GM12878 (cell line): ENCODE results near the gene ADAMTSL1. TPM values are rescaled to one million over a fixed set of nuclear protein-coding genes. Genes with fewer than 3 reads are reported as not detected.

Experiments used
- ATAC-seq: fragments of 200-7000 bp; cut with Tn5 transposase; 3 replicates; pipeline ENCODE4 v1.9.1; 2020; ENCODE audit warnings: mild to moderate bottlenecking, moderate library complexity
- BruUV-seq: library from RNA; stranded (reverse); fragments of 400-500 nt; replicated peaks from 2 replicates; lab custom pipeline; 2021; lab: Mats Ljungman, UMichigan
- CTCF ChIA-PET: fragments of 300-600 bp; sonication (Branson Sonifier 250); formaldehyde crosslinking; extraction: SDS; loops from one replicate; lab custom pipeline; 2021; ENCODE audit warnings: inconsistent platforms; lab: Yijun Ruan, JAX
- POLR2A ChIA-PET: fragments of 350-600 bp; formaldehyde crosslinking; extraction: SDS; loops from one replicate; lab custom pipeline; 2021; ENCODE audit warnings: inconsistent platforms; lab: Charles Lee
- RAD21 ChIA-PET: fragments of 300-600 bp; sonication (Branson Sonifier 250); formaldehyde crosslinking; loops from one replicate; lab custom pipeline; 2023; ENCODE audit warnings: antibody characterized with exemption; ENCODE audit not compliant: unreplicated experiment; lab: Charles Lee
- SMC1A ChIA-PET: fragments of 300-600 bp; sonication (Branson Sonifier 250); formaldehyde crosslinking; loops from one replicate; lab custom pipeline; 2023; ENCODE audit not compliant: unreplicated experiment, uncharacterized antibody; lab: Charles Lee
- DNase-seq: peaks from one replicate; pipeline ENCODE4 v3.0.0-alpha.2; 2011; ENCODE audit warnings: low read depth, low spot score
- FAIRE-seq: peaks from 3 replicates; lab custom pipeline; 2011; peaks lifted over from hg19 to GRCh38; lab: Jason Lieb, UNC
- H2AFZ ChIP-seq: 2 replicates; pipeline ENCODE4 v1.6.0; 2011; ENCODE audit warnings: low read depth, low read length, control low read depth; ENCODE audit not compliant: control insufficient read depth
- H3K27ac ChIP-seq: 2 replicates; pipeline ENCODE4 v1.5.1; 2011; ENCODE audit warnings: control low read depth; ENCODE audit not compliant: control insufficient read depth, insufficient read depth
- H3K27me3 ChIP-seq, 2 experiments: replicated peaks in 1 of 2; 2 replicates each; pipeline versions ENCODE4 v1.6.0 to v1.6.1; 2011; ENCODE audit warnings: low read length in 1 of 2; ENCODE audit not compliant: control insufficient read depth in 2 of 2, insufficient read depth in 2 of 2
- H3K36me3 ChIP-seq, 2 experiments: 2 replicates each; pipeline ENCODE4 v1.5.1; 2011; ENCODE audit warnings: low read length in 1 of 2; ENCODE audit not compliant: control insufficient read depth in 2 of 2, insufficient read depth in 2 of 2
- H3K4me1 ChIP-seq: 2 replicates; pipeline ENCODE4 v1.6.1; 2011; ENCODE audit warnings: mild to moderate bottlenecking, low read length, moderate library complexity, mixed read lengths; ENCODE audit not compliant: control insufficient read depth, insufficient read depth
- H3K4me2 ChIP-seq: 2 replicates; pipeline ENCODE4 v1.6.0; 2011; ENCODE audit warnings: control low read depth; ENCODE audit not compliant: control insufficient read depth, insufficient read depth
- H3K4me3 ChIP-seq: fragments of 200-600 bp; sonication (generic); 2 replicates; pipeline ENCODE4 v1.5.1; 2016
- H3K79me2 ChIP-seq: 2 replicates; pipeline ENCODE4 v1.6.0; 2011; ENCODE audit warnings: low read length; ENCODE audit not compliant: control insufficient read depth, insufficient read depth
- H3K9ac ChIP-seq: 2 replicates; pipeline ENCODE4 v1.8.0; 2011; ENCODE audit warnings: low read length, control low read depth, mixed read lengths; ENCODE audit not compliant: control insufficient read depth, insufficient read depth
- H3K9me3 ChIP-seq: replicated peaks from 3 replicates; pipeline ENCODE4 v1.5.1; 2011; ENCODE audit warnings: mild to moderate bottlenecking, low read length; ENCODE audit not compliant: control insufficient read depth, insufficient read depth
- H4K20me1 ChIP-seq: 2 replicates; pipeline ENCODE4 v1.6.0; 2011; ENCODE audit not compliant: control insufficient read depth, insufficient read depth
- CREB1 ChIP-seq: IDR thresholded peaks from 2 replicates; pipeline ENCODE4 v1.6.1; 2012; ENCODE audit warnings: low read depth, mild to moderate bottlenecking, inconsistent platforms
- ELK1 ChIP-seq: IDR thresholded peaks from 2 replicates; pipeline ENCODE4 v1.6.1; 2012; ENCODE audit warnings: low read depth, low read length, improper control_type of control experiment
- HCFC1 ChIP-seq: fragments of 150-350 bp; IDR thresholded peaks from 2 replicates; pipeline ENCODE4 v1.6.1; 2014; ENCODE audit warnings: low read length
- HDAC2 ChIP-seq: fragments of 200-600 bp; sonication (generic); IDR thresholded peaks from 2 replicates; pipeline ENCODE4 v1.6.1; 2017
- HDAC6 ChIP-seq: fragments of 200-600 bp; sonication (generic); IDR thresholded peaks from one replicate; pipeline ENCODE4 v1.8.0; 2017; ENCODE audit warnings: antibody characterized with exemption; ENCODE audit not compliant: unreplicated experiment
- HDGF ChIP-seq: fragments of 450-650 bp; IDR thresholded peaks from 2 replicates; pipeline ENCODE4 v1.6.1; 2016; ENCODE audit warnings: antibody characterized with exemption
- KLF5 ChIP-seq: fragments of 450-650 bp; IDR thresholded peaks from 2 replicates; pipeline ENCODE4 v1.6.1; 2014; ENCODE audit warnings: mild to moderate bottlenecking; ENCODE audit not compliant: partially characterized antibody
- NBN ChIP-seq: fragments of 450-650 bp; IDR thresholded peaks from 2 replicates; pipeline ENCODE4 v1.6.1; 2016
- NR2C1 ChIP-seq: fragments of 450-650 bp; IDR thresholded peaks from 2 replicates; pipeline ENCODE4 v1.6.1; 2017; ENCODE audit warnings: antibody characterized with exemption, mild to moderate bottlenecking, moderate library complexity
- PBX3 ChIP-seq: IDR thresholded peaks from 2 replicates; pipeline ENCODE4 v1.6.1; 2011; ENCODE audit warnings: mild to moderate bottlenecking, low read depth, low read length, moderate library complexity; ENCODE audit not compliant: insufficient replicate concordance
- PKNOX1 ChIP-seq: fragments of 450-650 bp; IDR thresholded peaks from 2 replicates; pipeline ENCODE4 v1.6.1; 2016; ENCODE audit warnings: mild to moderate bottlenecking
- POLR2AphosphoS2 ChIP-seq: IDR thresholded peaks from 2 replicates; pipeline ENCODE4 v1.6.1; 2011; ENCODE audit warnings: low read depth, mild to moderate bottlenecking, low read length, improper control_type of control experiment, moderate library complexity
- RUNX3 ChIP-seq: IDR thresholded peaks from 2 replicates; pipeline ENCODE4 v1.6.1; 2012; ENCODE audit warnings: low read length, inconsistent platforms
- SREBF1 ChIP-seq: IDR thresholded peaks from 2 replicates; pipeline ENCODE4 v1.6.1; 2012; ENCODE audit warnings: mild to moderate bottlenecking, low read length
- SUPT20H ChIP-seq: IDR thresholded peaks from 2 replicates; pipeline ENCODE4 v1.6.1; 2011; ENCODE audit warnings: low read depth, mild to moderate bottlenecking, low read length, moderate library complexity, borderline replicate concordance; ENCODE audit not compliant: control insufficient read depth
- USF1 ChIP-seq: IDR thresholded peaks from 2 replicates; pipeline ENCODE4 v1.6.1; 2011; ENCODE audit warnings: borderline replicate concordance, low read depth, mild to moderate bottlenecking, moderate library complexity, mixed read lengths, low read length; ENCODE audit not compliant: insufficient read depth; ENCODE audit errors: extremely low read length
- ZNF687 ChIP-seq: fragments of 450-650 bp; IDR thresholded peaks from 2 replicates; pipeline ENCODE4 v1.6.1; 2017; ENCODE audit warnings: mild to moderate bottlenecking, moderate library complexity
- WGBS: methylation state at CpG from one replicate; pipeline ENCODE4 v1.1.6; 2016; ENCODE audit warnings: low lambda C conversion rate; ENCODE audit not compliant: insufficient replicate concordance, insufficient coverage; ENCODE audit errors: missing lambda C conversion rate; 5-methylcytosine and 5-hydroxymethylcytosine counted together
- in situ Hi-C: fragments of 300-500 bp; cut with MboI; formaldehyde crosslinking; loops from 9 replicates; pipeline ENCODE4 v1.14.3; 2018; ENCODE audit warnings: mixed read lengths
- intact Hi-C: fragments of 100-400 bp; cut with micrococcal nuclease; formaldehyde crosslinking; loops from one replicate; pipeline ENCODE4 v1.14.2; 2022; ENCODE audit not compliant: unreplicated experiment
- polyA plus RNA-seq, 11 experiments: library from polyadenylated mRNA; depleted of rRNA in 4 of 11; unstranded in 6 of 11; stranded (reverse) in 5 of 11; fragments of >200 nt; fragmentation: Nextera tagmentation in 4 of 11; fragmentation: Illumina TruSeq in 1 of 11; extraction: Ambion mirVana in 4 of 11; extraction: Trizol in 1 of 11; gene quantifications; 1 replicate in 1 of 11; 2 replicates in 10 of 11; pipeline versions ENCODE4 v1.2.1 to v1.2.3, GENCODE V29; 2011 to 2016; ENCODE audit warnings: inconsistent platforms in 2 of 11, missing spikeins in 2 of 11, low read depth in 1 of 11
- total RNA-seq, 4 experiments: library from RNA; depleted of rRNA in 3 of 4; stranded (reverse); fragments of >200 nt in 3 of 4; fragmentation: Illumina TruSeq in 1 of 4; extraction: Trizol in 1 of 4; gene quantifications; 2 replicates each; pipeline versions ENCODE4 v1.2.1 to v1.2.3, GENCODE V29; 2013 to 2021

Gene ADAMTSL1
- total and polyA plus RNA-seq, 10 of the 15 experiments (the other 5 are each of a cell fraction or from before 2014, with no cell fraction given): 0.01 to 0.10 (median 0.07) TPM; not detected in 6

- intact Hi-C loops (no loop called here), in situ Hi-C loops (no loop called here)
- POLR2A ChIA-PET: no interaction called here
- Histone ChIP-seq H3K4me1 (no peaks in the 10 kb centered on the region), H3K4me2 (no peak overlapping the region), H3K4me3 (no peak overlapping the region), H3K27ac (no peak overlapping the region), H4K20me1 (no peaks in the 10 kb centered on the region), H3K9ac (no peak overlapping the region), H3K79me2 (no peaks in the 10 kb centered on the region), H3K27me3 (no peaks in the 10 kb centered on the region), H2AFZ (no peak overlapping the region), H3K9me3 (no peaks in the 10 kb centered on the region; the same call in 2 of the 3 replicates), H3K36me3 (no peaks in the 10 kb centered on the region)
- DNase-seq: no peak
- SMC1A ChIA-PET: no interaction called here
- FAIRE-seq: no peak
- RAD21 ChIA-PET: no interaction called here
- TF ChIP-seq CREB1 (no peak), ZNF687 (no peak), NR2C1 (no peak), RUNX3 (no peak), HCFC1 (no peak), HDAC6 (no peak), ELK1 (no peak), PBX3 (no peak), HDAC2 (no peak), PKNOX1 (no peak), POLR2AphosphoS2 (no peak), NBN (no peak), KLF5 (no peak), SREBF1 (no peak), SUPT20H (no peak), HDGF (no peak), USF1 (no peak)
- WGBS: 44% methylated on average over 4 of the region's 4 CpGs
- CTCF ChIA-PET: no interaction called here
- no TSS peak for BruUV-seq
- ATAC-seq: no peak
These were observed 392.3 kb downstream of the ADAMTSL1 start for GRCh38 chr9:18866121-18866831.
